B cell (primary cell): Measurements from ENCODE around the gene RAE1. TPM values are rescaled to one million over a fixed set of nuclear protein-coding genes. Genes with fewer than 3 reads are reported as not detected.

Experiments used
- ATAC-seq: fragments of 200-7000 bp; cut with Tn5 transposase; one replicate; pipeline ENCODE4 v1.10.0; 2021; ENCODE audit warnings: low read depth, mild to moderate bottlenecking, moderate number of reproducible peaks, moderate library complexity
- CTCF ChIA-PET: fragments of 350-600 bp; sonication (Branson Sonifier 250); formaldehyde crosslinking; loops from one replicate; lab custom pipeline; 2021; ENCODE audit warnings: antibody characterized with exemption, inconsistent platforms; lab: Charles Lee
- POLR2A ChIA-PET: fragments of 350-600 bp; sonication (Branson Sonifier 250); formaldehyde crosslinking; loops from one replicate; lab custom pipeline; 2021; ENCODE audit warnings: antibody characterized with exemption; lab: Charles Lee
- DNase-seq: peaks from one replicate; pipeline ENCODE4 v3.0.0; 2013
- H2AFZ ChIP-seq: 2 replicates; pipeline ENCODE4 v1.6.1; 2012; ENCODE audit warnings: mild to moderate bottlenecking, low read depth, low read length; ENCODE audit not compliant: insufficient read depth, poor library complexity, severe bottlenecking
- H3K27ac ChIP-seq, 2 donors: 1 replicate in 1 of 2; 2 replicates in 1 of 2; pipeline ENCODE4 v1.5.1; 2012 to 2013; ENCODE audit warnings: low read length in 2 of 2, mild to moderate bottlenecking in 2 of 2, moderate library complexity in 1 of 2
- H3K27me3 ChIP-seq, 4 experiments: fragments of 200-600 bp in 1 of 4; sonication (generic) in 1 of 4; replicated peaks in 1 of 4; 1 replicate in 2 of 4; 2 replicates in 2 of 4; pipeline versions ENCODE4 v1.6.1 to v1.7.0; 2013 to 2016; ENCODE audit warnings: low read length in 3 of 4, mild to moderate bottlenecking in 2 of 4, mixed read lengths in 1 of 4, moderate library complexity in 1 of 4; ENCODE audit not compliant: insufficient read depth in 4 of 4, control insufficient read depth in 3 of 4; ENCODE audit errors: control extremely low read depth in 1 of 4
- H3K36me3 ChIP-seq, 2 experiments: replicated peaks in 1 of 2; 1 replicate in 1 of 2; 2 replicates in 1 of 2; pipeline versions ENCODE4 v1.6.1 to v1.7.1; 2013; ENCODE audit warnings: low read length in 1 of 2; ENCODE audit not compliant: insufficient read depth in 2 of 2, control insufficient read depth in 1 of 2; ENCODE audit errors: control extremely low read depth in 1 of 2, extremely low read depth in 1 of 2
- H3K4me1 ChIP-seq, 2 donors: fragments of 200-600 bp in 1 of 2; sonication (generic) in 1 of 2; 1 replicate in 1 of 2; 2 replicates in 1 of 2; pipeline versions ENCODE4 v1.5.1 to v1.6.1; 2013 to 2017; ENCODE audit warnings: low read length in 2 of 2; ENCODE audit not compliant: control insufficient read depth in 2 of 2, insufficient read depth in 2 of 2
- H3K4me2 ChIP-seq: replicated peaks from 2 replicates; pipeline ENCODE3; 2012; ENCODE audit warnings: mild to moderate bottlenecking, low read depth, low read length; ENCODE audit not compliant: poor library complexity, severe bottlenecking
- H3K4me3 ChIP-seq, 5 experiments: fragments of 200-600 bp in 1 of 5; sonication (generic) in 1 of 5; 1 replicate in 3 of 5; 2 replicates in 2 of 5; pipeline versions ENCODE4 v1.5.1 to v1.7.0; 2011 to 2016; ENCODE audit warnings: low read length in 4 of 5, mild to moderate bottlenecking in 4 of 5, low read depth in 2 of 5, control low read depth in 1 of 5, moderate library complexity in 1 of 5; ENCODE audit not compliant: insufficient read depth in 1 of 5; ENCODE audit errors: control extremely low read depth in 1 of 5, extremely low read depth in 1 of 5
- H3K79me2 ChIP-seq: fragments of 200-600 bp; sonication (generic); one replicate; pipeline ENCODE4 v1.6.0; 2016; ENCODE audit warnings: low read length; ENCODE audit not compliant: control insufficient read depth, insufficient read depth
- H3K9ac ChIP-seq: fragments of 200-600 bp; sonication (generic); 2 replicates; pipeline ENCODE4 v1.6.1; 2017; ENCODE audit warnings: mild to moderate bottlenecking, low read length, moderate library complexity
- H3K9me3 ChIP-seq, 3 donors: one replicate each; pipeline versions ENCODE4 v1.6.1 to v1.7.1; 2013; ENCODE audit warnings: low read length in 2 of 3; ENCODE audit not compliant: control insufficient read depth in 2 of 3, insufficient read depth in 1 of 3; ENCODE audit errors: control extremely low read depth in 1 of 3
- H4K20me1 ChIP-seq: 2 replicates; pipeline ENCODE4 v1.6.0; 2012; ENCODE audit warnings: mild to moderate bottlenecking, low read length; ENCODE audit not compliant: insufficient read depth, control insufficient read depth, poor library complexity, severe bottlenecking
- H3K27ac Mint-ChIP-seq: one replicate; pipeline ENCODE4 v1.8.0; 2021; ENCODE audit warnings: mixed read lengths
- H3K27me3 Mint-ChIP-seq: one replicate; pipeline ENCODE4 v1.8.0; 2021; ENCODE audit warnings: mixed read lengths
- H3K4me1 Mint-ChIP-seq: one replicate; pipeline ENCODE4 v1.8.0; 2021; ENCODE audit warnings: mixed read lengths
- H3K4me3 Mint-ChIP-seq: one replicate; pipeline ENCODE4 v1.8.0; 2021; ENCODE audit warnings: mixed read lengths
- H3K9me3 Mint-ChIP-seq: one replicate; pipeline ENCODE4 v1.8.0; 2022; ENCODE audit warnings: mixed read lengths; ENCODE audit not compliant: insufficient read depth
- CTCF ChIP-seq: fragments of 200-600 bp; IDR thresholded peaks from one replicate; pipeline ENCODE4 v1.8.0; 2022; ENCODE audit warnings: antibody characterized with exemption, mild to moderate bottlenecking
- EZH2 ChIP-seq: IDR thresholded peaks from 2 replicates; pipeline ENCODE4 v1.6.1; 2012; ENCODE audit warnings: borderline replicate concordance, low read depth, mild to moderate bottlenecking, moderate library complexity, low read length; ENCODE audit not compliant: insufficient read depth, poor library complexity, severe bottlenecking
- WGBS: methylation state at CpG from one replicate; pipeline ENCODE4 v1.1.5; 2013; ENCODE audit warnings: missing lambda C conversion rate; ENCODE audit not compliant: insufficient coverage; 5-methylcytosine and 5-hydroxymethylcytosine counted together
- intact Hi-C: fragments of 100-400 bp; cut with micrococcal nuclease; formaldehyde crosslinking; loops from one replicate; pipeline ENCODE4 v1.10.0; 2022
- polyA plus RNA-seq: library from polyadenylated mRNA; depleted of rRNA; stranded (reverse); fragments of >200 nt; gene quantifications from 2 replicates; pipeline ENCODE4 v1.2.3, GENCODE V29; 2012
- total RNA-seq, 2 donors: library from RNA; stranded (reverse); fragments of 120-200 nt in 1 of 2; gene quantifications; 1 replicate in 1 of 2; 2 replicates in 1 of 2; pipeline versions ENCODE4 v1.2.3 to v1.2.4, GENCODE V29; 2013 to 2022

The RAE1 gene
- total and polyA plus RNA-seq, 2 donors (not counting 1 experiment from before 2014, with no cell fraction given) = 32.6 to 33.3 TPM

GRCh38 chr20:57426271-57426689, 75.2 kb downstream of the RAE1 start:
- 78% methylated on average over 8 of the region's 13 CpGs for WGBS
- POLR2A ChIA-PET = interaction anchor here (1.5 to 1.8 kb wide), 2 partner anchors 25 to 47 kb away, joined by 5 read pairs; no protein-coding TSS in a partner anchor
- ATAC-seq = no peak

More at GRCh38 chr20:57426271-57426689, 75.2 kb downstream of the RAE1 start:
- TF ChIP-seq CTCF = no peak
- TF ChIP-seq EZH2 = no peak
- Histone ChIP-seq H3K4me1 (peaks cover 65 to 75% of the 10 kb centered on the region in 2 donors), H3K4me3 (no peak overlapping the region), H3K36me3 (no peaks in the 10 kb centered on the region), H2AFZ (peak overlapping the region; percentile 36), H3K79me2 (no peaks in the 10 kb centered on the region), H3K9me3 (peaks cover 0 to 15% (median 0%) of the 10 kb centered on the region in 3 donors), H4K20me1 (no peaks in the 10 kb centered on the region), H3K9ac (no peak overlapping the region), H3K4me2 (peak overlapping the region; percentile 69), H3K27ac (no peak overlapping the region), H3K27me3 (no peaks in the 10 kb centered on the region)
- intact Hi-C loops = no loop called here
- DNase-seq = no peak
- peak overlapping the region; percentile 58 for H3K4me3 Mint-ChIP-seq
- peaks cover 62% of the 10 kb centered on the region for H3K4me1 Mint-ChIP-seq
- CTCF ChIA-PET = interaction anchor here (0.6 to 4.4 kb wide), 7 partner anchors 10 to 205 kb away, joined by 3 to 23 read pairs (median 5); no protein-coding TSS in a partner anchor
- H3K27ac Mint-ChIP-seq = peak overlapping the region; percentile 64
- no peaks in the 10 kb centered on the region for H3K9me3 Mint-ChIP-seq
- H3K27me3 Mint-ChIP-seq = no peaks in the 10 kb centered on the region
